Measurements from ENCODE around the gene SORBS2.
A peak's percentile ranks its signal among the peaks of the same experiment; 100 is the strongest.

Gene SORBS2

GRCh38 chr4:185800266-185800945, 11.6 kb downstream of the SORBS2 start:
- Histone ChIP-seq H3K27me3 (ENCODE audit: control insufficient read depth in 1 of 2, insufficient read depth in 2 of 2, low read length in 2 of 2) (no peaks in the 10 kb centered on the region), H3K9me3 (ENCODE audit: control insufficient read depth in 2 of 2, low read length in 2 of 2) (no peaks in the 10 kb centered on the region), H3K36me3 (ENCODE audit: control insufficient read depth in 2 of 2, insufficient read depth in 2 of 2, low read length in 2 of 2) (no peaks in the 10 kb centered on the region), H3K4me1 (ENCODE audit: control insufficient read depth, insufficient read depth, low read length) (peaks cover 11% of the 10 kb centered on the region), H3K4me3 (ENCODE audit: low read length in 2 of 2) (no peak overlapping the region), H3K27ac (ENCODE audit: low read length) (no peak overlapping the region), H3K9ac (ENCODE audit: low read length in 2 of 2) (no peak overlapping the region)

DNA sequence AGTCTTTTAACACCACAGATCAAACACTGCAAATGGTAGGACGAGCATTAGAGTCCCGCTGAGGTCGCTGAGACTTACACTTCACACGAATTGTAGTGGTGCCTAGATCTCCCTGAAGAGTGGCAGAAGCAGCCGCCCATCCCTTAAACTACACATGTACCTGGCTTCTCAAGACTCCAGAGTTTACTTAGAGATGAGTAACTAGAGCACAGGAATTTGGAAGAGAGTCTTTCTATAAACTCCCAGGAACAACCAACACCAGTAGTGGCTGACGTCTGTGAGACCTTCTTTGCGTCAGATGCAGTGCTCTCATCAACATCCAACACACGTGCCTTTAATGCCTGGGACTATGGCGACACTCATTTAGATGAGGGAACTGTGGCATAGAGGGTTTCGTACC, 12.6 kb downstream of the SORBS2 start:
- H3K27me3 ChIP-seq (ENCODE audit: control insufficient read depth in 1 of 2, insufficient read depth in 2 of 2, low read length in 2 of 2), result no peaks in the 10 kb centered on the region
- H3K4me1 ChIP-seq (ENCODE audit: control insufficient read depth, insufficient read depth, low read length), result peaks cover 16% of the 10 kb centered on the region
- no peak overlapping the region for H3K27ac ChIP-seq (ENCODE audit: low read length)
- no peaks in the 10 kb centered on the region for H3K36me3 ChIP-seq (ENCODE audit: control insufficient read depth in 2 of 2, insufficient read depth in 2 of 2, low read length in 2 of 2)
- no peak overlapping the region for H3K9ac ChIP-seq (ENCODE audit: low read length in 2 of 2)
- no peaks in the 10 kb centered on the region for H3K9me3 ChIP-seq (ENCODE audit: control insufficient read depth in 2 of 2, low read length in 2 of 2)
- H3K4me3 ChIP-seq (ENCODE audit: low read length in 2 of 2), result no peak overlapping the region

GRCh38 chr4:185797596-185798338, 14.2 kb downstream of the SORBS2 start:
- Histone ChIP-seq H3K36me3 (ENCODE audit: control insufficient read depth in 2 of 2, insufficient read depth in 2 of 2, low read length in 2 of 2) (no peaks in the 10 kb centered on the region), H3K4me3 (ENCODE audit: low read length in 2 of 2) (no peak overlapping the region), H3K9me3 (ENCODE audit: control insufficient read depth in 2 of 2, low read length in 2 of 2) (no peaks in the 10 kb centered on the region), H3K27ac (ENCODE audit: low read length) (no peak overlapping the region), H3K27me3 (ENCODE audit: control insufficient read depth in 1 of 2, insufficient read depth in 2 of 2, low read length in 2 of 2) (no peaks in the 10 kb centered on the region), H3K4me1 (ENCODE audit: control insufficient read depth, insufficient read depth, low read length) (peaks cover 21% of the 10 kb centered on the region), H3K9ac (ENCODE audit: low read length in 2 of 2) (no peak overlapping the region)

DNA sequence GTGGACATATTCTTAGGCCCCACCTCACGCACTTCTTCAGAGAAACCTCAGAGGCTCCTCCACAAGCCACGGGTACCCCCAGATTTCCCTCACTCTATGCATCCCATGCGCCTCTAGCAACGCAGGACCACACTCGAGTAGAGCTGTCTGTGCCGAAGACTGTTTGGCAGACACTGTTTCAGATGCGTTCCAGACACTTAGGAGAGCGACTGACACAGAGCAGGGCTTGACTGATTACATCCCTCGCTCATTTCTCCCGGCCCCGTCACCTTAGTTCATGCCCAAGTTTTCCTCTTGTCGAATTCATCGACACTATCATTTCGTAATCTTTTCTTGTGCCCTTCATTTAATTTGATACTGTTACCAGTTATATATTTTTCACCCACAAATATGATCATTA, 15.0 kb downstream of the SORBS2 start:
- Histone ChIP-seq H3K27ac (ENCODE audit: low read length) (no peak overlapping the region), H3K27me3 (ENCODE audit: control insufficient read depth in 1 of 2, insufficient read depth in 2 of 2, low read length in 2 of 2) (no peaks in the 10 kb centered on the region), H3K9ac (ENCODE audit: low read length in 2 of 2) (no peak overlapping the region), H3K4me1 (ENCODE audit: control insufficient read depth, insufficient read depth, low read length) (peaks cover 23% of the 10 kb centered on the region), H3K36me3 (ENCODE audit: control insufficient read depth in 2 of 2, insufficient read depth in 2 of 2, low read length in 2 of 2) (no peaks in the 10 kb centered on the region), H3K9me3 (ENCODE audit: control insufficient read depth in 2 of 2, low read length in 2 of 2) (no peaks in the 10 kb centered on the region), H3K4me3 (ENCODE audit: low read length in 2 of 2) (peak overlapping the region in 1 of 2 donors; percentile 40)

DNA sequence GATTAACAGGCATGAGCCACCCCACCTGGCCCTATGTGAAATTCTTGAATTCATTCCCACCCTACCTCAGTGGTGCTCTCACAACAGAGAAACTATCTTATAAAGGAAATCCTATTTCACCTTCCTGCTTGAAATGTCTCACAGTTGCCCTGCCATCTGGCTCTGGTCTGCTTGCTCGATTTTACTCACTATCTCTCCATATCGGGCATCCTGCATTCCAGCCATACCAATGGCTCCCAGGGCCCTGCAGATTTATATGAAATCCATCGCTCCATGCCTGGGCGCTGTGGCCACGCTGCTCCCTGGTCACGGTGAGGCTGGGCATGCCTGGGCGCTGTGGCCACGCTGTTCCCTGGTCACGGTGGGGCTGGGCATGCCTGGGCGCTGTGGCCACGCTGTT, 15.8 kb downstream of the SORBS2 start:
- no peaks in the 10 kb centered on the region for H3K36me3 ChIP-seq (ENCODE audit: control insufficient read depth in 2 of 2, insufficient read depth in 2 of 2, low read length in 2 of 2)
- H3K9ac ChIP-seq (ENCODE audit: low read length in 2 of 2), result no peak overlapping the region
- no peaks in the 10 kb centered on the region for H3K27me3 ChIP-seq (ENCODE audit: control insufficient read depth in 1 of 2, insufficient read depth in 2 of 2, low read length in 2 of 2)
- H3K4me1 ChIP-seq (ENCODE audit: control insufficient read depth, insufficient read depth, low read length), result peaks cover 23% of the 10 kb centered on the region
- H3K9me3 ChIP-seq (ENCODE audit: control insufficient read depth in 2 of 2, low read length in 2 of 2), result no peaks in the 10 kb centered on the region
- H3K27ac ChIP-seq (ENCODE audit: low read length), result peak overlapping the region; percentile 11
- no peak overlapping the region for H3K4me3 ChIP-seq (ENCODE audit: low read length in 2 of 2)

DNA sequence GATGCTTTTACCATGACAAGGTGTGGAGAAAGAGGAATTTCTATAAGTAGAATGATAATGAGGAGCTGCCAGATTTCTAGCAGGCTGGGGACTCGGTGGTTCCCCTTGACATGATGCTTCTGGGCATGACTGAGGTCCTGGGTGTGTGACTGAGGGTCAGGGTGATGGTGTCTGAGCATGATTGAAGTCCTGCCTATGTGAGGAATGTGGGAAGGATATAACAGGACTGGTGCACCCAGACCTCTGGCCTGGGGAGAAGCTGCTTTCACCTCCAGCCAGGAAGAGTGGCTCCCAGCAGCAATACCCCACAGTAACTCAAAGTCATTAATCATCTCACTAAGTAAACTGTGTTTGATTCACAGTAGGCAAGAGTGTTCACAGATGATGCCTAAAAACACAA, 17.4 kb downstream of the SORBS2 start:
- Histone ChIP-seq H3K27me3 (ENCODE audit: control insufficient read depth in 1 of 2, insufficient read depth in 2 of 2, low read length in 2 of 2) (no peaks in the 10 kb centered on the region), H3K4me3 (ENCODE audit: low read length in 2 of 2) (no peak overlapping the region), H3K4me1 (ENCODE audit: control insufficient read depth, insufficient read depth, low read length) (peaks cover 23% of the 10 kb centered on the region), H3K9ac (ENCODE audit: low read length in 2 of 2) (no peak overlapping the region), H3K27ac (ENCODE audit: low read length) (peak overlapping the region; percentile 24), H3K9me3 (ENCODE audit: control insufficient read depth in 2 of 2, low read length in 2 of 2) (no peaks in the 10 kb centered on the region), H3K36me3 (ENCODE audit: control insufficient read depth in 2 of 2, insufficient read depth in 2 of 2, low read length in 2 of 2) (no peaks in the 10 kb centered on the region)

- Histone ChIP-seq H3K9ac (ENCODE audit: low read length in 2 of 2) (no peak overlapping the region), H3K36me3 (ENCODE audit: control insufficient read depth in 2 of 2, insufficient read depth in 2 of 2, low read length in 2 of 2) (no peaks in the 10 kb centered on the region), H3K27me3 (ENCODE audit: control insufficient read depth in 1 of 2, insufficient read depth in 2 of 2, low read length in 2 of 2) (no peaks in the 10 kb centered on the region), H3K4me3 (ENCODE audit: low read length in 2 of 2) (no peak overlapping the region), H3K27ac (ENCODE audit: low read length) (no peak overlapping the region), H3K9me3 (ENCODE audit: control insufficient read depth in 2 of 2, low read length in 2 of 2) (no peaks in the 10 kb centered on the region), H3K4me1 (ENCODE audit: control insufficient read depth, insufficient read depth, low read length) (peaks cover 23% of the 10 kb centered on the region)
These were observed 18.3 kb downstream of the SORBS2 start for GRCh38 chr4:185793716-185794115.

GRCh38 chr4:185793116-185793485, 18.9 kb downstream of the SORBS2 start:
- no peaks in the 10 kb centered on the region for H3K9me3 ChIP-seq (ENCODE audit: control insufficient read depth in 2 of 2, low read length in 2 of 2)
- H3K27me3 ChIP-seq (ENCODE audit: control insufficient read depth in 1 of 2, insufficient read depth in 2 of 2, low read length in 2 of 2), result no peaks in the 10 kb centered on the region
- no peak overlapping the region for H3K4me3 ChIP-seq (ENCODE audit: low read length in 2 of 2)
- H3K4me1 ChIP-seq (ENCODE audit: control insufficient read depth, insufficient read depth, low read length), result peaks cover 23% of the 10 kb centered on the region
- no peak overlapping the region for H3K27ac ChIP-seq (ENCODE audit: low read length)
- H3K36me3 ChIP-seq (ENCODE audit: control insufficient read depth in 2 of 2, insufficient read depth in 2 of 2, low read length in 2 of 2), result no peaks in the 10 kb centered on the region
- no peak overlapping the region for H3K9ac ChIP-seq (ENCODE audit: low read length in 2 of 2)

DNA sequence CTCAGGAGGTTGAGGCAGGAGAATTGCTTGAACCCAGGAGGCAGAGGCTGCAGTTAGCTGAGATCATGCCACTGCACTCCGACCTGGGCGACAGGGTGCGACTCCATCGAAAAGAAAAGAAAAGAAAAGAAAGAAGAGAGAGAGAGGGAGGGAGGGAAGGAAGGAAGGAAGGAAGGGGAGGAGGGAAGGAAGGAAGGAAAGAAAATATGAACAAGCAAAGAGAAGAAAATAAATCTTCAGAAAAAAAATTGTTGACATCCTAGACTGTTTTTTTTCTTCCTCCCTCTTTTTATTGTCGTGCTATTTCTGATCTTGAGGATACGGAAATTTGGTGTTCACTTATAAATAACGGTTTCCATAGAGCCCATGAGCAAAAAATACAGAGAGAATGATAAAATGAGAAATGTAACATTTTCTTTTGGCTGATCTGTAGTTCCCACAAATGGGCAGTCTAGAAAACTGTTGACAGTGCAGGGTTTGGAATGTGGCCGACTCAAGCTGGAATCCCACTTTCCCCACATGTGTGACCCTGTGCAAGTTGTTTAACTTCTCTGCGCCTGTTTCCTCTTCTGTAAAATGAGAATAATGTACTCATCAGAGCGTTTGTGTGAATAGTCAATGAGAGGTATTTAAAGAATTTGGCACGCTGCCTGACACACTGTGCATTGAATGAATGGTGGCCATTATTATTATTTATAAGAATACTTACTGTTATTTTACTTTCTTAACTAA, 19.4 kb downstream of the SORBS2 start:
- Histone ChIP-seq H3K9ac (ENCODE audit: low read length in 2 of 2) (no peak overlapping the region), H3K4me3 (ENCODE audit: low read length in 2 of 2) (no peak overlapping the region), H3K4me1 (ENCODE audit: control insufficient read depth, insufficient read depth, low read length) (peaks cover 19% of the 10 kb centered on the region), H3K9me3 (ENCODE audit: control insufficient read depth in 2 of 2, low read length in 2 of 2) (no peaks in the 10 kb centered on the region), H3K36me3 (ENCODE audit: control insufficient read depth in 2 of 2, insufficient read depth in 2 of 2, low read length in 2 of 2) (no peaks in the 10 kb centered on the region), H3K27me3 (ENCODE audit: control insufficient read depth in 1 of 2, insufficient read depth in 2 of 2, low read length in 2 of 2) (no peaks in the 10 kb centered on the region), H3K27ac (ENCODE audit: low read length) (no peak overlapping the region)

- H3K9me3 ChIP-seq (ENCODE audit: control insufficient read depth in 2 of 2, low read length in 2 of 2), result no peaks in the 10 kb centered on the region
- H3K27ac ChIP-seq (ENCODE audit: low read length), result no peak overlapping the region
- H3K27me3 ChIP-seq (ENCODE audit: control insufficient read depth in 1 of 2, insufficient read depth in 2 of 2, low read length in 2 of 2), result no peaks in the 10 kb centered on the region
- no peak overlapping the region for H3K4me3 ChIP-seq (ENCODE audit: low read length in 2 of 2)
- no peak overlapping the region for H3K9ac ChIP-seq (ENCODE audit: low read length in 2 of 2)
- no peaks in the 10 kb centered on the region for H3K36me3 ChIP-seq (ENCODE audit: control insufficient read depth in 2 of 2, insufficient read depth in 2 of 2, low read length in 2 of 2)
- peaks cover 15% of the 10 kb centered on the region for H3K4me1 ChIP-seq (ENCODE audit: control insufficient read depth, insufficient read depth, low read length)
These were observed 23.9 kb downstream of the SORBS2 start for GRCh38 chr4:185787926-185788679.

All from stomach smooth muscle (tissue), 2 donors.